ENCODE results near the gene ZFP69. TPM values are rescaled to one million over a fixed set of nuclear protein-coding genes. Genes with fewer than 3 reads are reported as not detected.

The ZFP69 gene
- total RNA-seq, 4 donors from 2014 or later = 2.5 to 5.8 (median 4.4) TPM

GRCh38 chr1:40469327-40469726 lies 7.8 kb upstream of the ZFP69 start:
- Histone ChIP-seq H3K36me3 (no peaks in the 10 kb centered on the region), H3K9me3 (peaks cover 0 to 79% (median 72%) of the 10 kb centered on the region in 4 donors), H3K4me3 (no peak overlapping the region), H3K27me3 (no peaks in the 10 kb centered on the region), H3K4me1 (no peaks in the 10 kb centered on the region), H3K27ac (replicated peaks in 1 of 4) (no peak overlapping the region)
- no peak for DNase-seq (ENCODE audit: extremely low spot score)
- TF ChIP-seq POLR2AphosphoS5 (IDR thresholded peaks at IDR 0.05) = no peak
- TF ChIP-seq POLR2A (IDR thresholded peaks at IDR 0.05; ENCODE audit: low read depth) = no peak
- no peak for TF ChIP-seq EP300 (IDR thresholded peaks at IDR 0.05)
- TF ChIP-seq, protein P1, sequence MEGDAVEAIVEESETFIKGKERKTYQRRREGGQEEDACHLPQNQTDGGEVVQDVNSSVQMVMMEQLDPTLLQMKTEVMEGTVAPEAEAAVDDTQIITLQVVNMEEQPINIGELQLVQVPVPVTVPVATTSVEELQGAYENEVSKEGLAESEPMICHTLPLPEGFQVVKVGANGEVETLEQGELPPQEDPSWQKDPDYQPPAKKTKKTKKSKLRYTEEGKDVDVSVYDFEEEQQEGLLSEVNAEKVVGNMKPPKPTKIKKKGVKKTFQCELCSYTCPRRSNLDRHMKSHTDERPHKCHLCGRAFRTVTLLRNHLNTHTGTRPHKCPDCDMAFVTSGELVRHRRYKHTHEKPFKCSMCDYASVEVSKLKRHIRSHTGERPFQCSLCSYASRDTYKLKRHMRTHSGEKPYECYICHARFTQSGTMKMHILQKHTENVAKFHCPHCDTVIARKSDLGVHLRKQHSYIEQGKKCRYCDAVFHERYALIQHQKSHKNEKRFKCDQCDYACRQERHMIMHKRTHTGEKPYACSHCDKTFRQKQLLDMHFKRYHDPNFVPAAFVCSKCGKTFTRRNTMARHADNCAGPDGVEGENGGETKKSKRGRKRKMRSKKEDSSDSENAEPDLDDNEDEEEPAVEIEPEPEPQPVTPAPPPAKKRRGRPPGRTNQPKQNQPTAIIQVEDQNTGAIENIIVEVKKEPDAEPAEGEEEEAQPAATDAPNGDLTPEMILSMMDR (IDR thresholded peaks at IDR 0.05) = no peak
- WGBS = 96% methylated on average over 2 of the region's 2 CpGs
- intact Hi-C loops (cut with DNase I) = no loop called here

- DNase-seq (ENCODE audit: extremely low spot score) = no peak
- TF ChIP-seq EP300 (IDR thresholded peaks at IDR 0.05) = no peak
- TF ChIP-seq POLR2AphosphoS5 (IDR thresholded peaks at IDR 0.05) = no peak
- no peak for TF ChIP-seq POLR2A (IDR thresholded peaks at IDR 0.05; ENCODE audit: low read depth)
- TF ChIP-seq, protein P1 (IDR thresholded peaks at IDR 0.05) = no peak
- Histone ChIP-seq H3K36me3 (peaks cover 0 to 6% (median 3%) of the 10 kb centered on the region in 4 donors), H3K4me1 (peaks cover 4 to 16% (median 12%) of the 10 kb centered on the region in 4 donors), H3K27ac (replicated peaks in 1 of 4) (no peak overlapping the region), H3K4me3 (no peak overlapping the region), H3K27me3 (no peaks in the 10 kb centered on the region), H3K9me3 (peaks cover 0 to 36% (median 31%) of the 10 kb centered on the region in 4 donors)
- WGBS = 94% methylated on average over 2 of the region's 2 CpGs
- intact Hi-C loops (cut with DNase I) = no loop called here
These were observed 1.8 kb upstream of the ZFP69 start for GRCh38 chr1:40475268-40475667.

DNA sequence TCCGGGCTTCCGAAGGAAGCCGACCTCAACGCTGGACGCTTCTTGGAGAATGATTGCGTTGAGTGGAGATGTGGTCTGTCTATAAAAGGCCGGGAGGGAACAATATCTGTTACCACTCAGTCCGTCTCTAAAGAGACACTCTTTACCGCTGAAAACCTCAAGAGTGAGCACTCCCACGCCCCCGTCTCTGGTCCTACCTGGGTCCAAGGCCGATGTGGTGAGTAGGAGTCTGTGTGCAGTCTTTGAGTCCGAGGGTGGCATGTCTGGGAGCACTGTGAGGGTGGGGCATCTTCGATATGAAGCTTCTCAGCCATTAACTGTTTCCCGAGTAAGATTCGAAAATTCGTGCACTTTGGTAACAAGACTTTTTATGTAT lies 576 bp downstream of the ZFP69 start:
- H3K27me3 ChIP-seq = no peaks in the 10 kb centered on the region
- DNase-seq (ENCODE audit: extremely low spot score) = no peak
- intact Hi-C loops (cut with DNase I) = no loop called here
- H3K4me3 ChIP-seq = peak overlapping the region; percentile 87 to 98 (median 90)
- peaks cover 0 to 32% (median 23%) of the 10 kb centered on the region in 4 donors for H3K9me3 ChIP-seq
- TF ChIP-seq, protein P1 (IDR thresholded peaks at IDR 0.05) = no peak
- TF ChIP-seq POLR2A (IDR thresholded peaks at IDR 0.05; ENCODE audit: low read depth) = no peak
- no peak for TF ChIP-seq EP300 (IDR thresholded peaks at IDR 0.05)
- TF ChIP-seq POLR2AphosphoS5 (IDR thresholded peaks at IDR 0.05) = no peak
- peaks cover 0 to 21% (median 16%) of the 10 kb centered on the region in 4 donors for H3K36me3 ChIP-seq
- H3K27ac ChIP-seq (replicated peaks in 1 of 4) = peak overlapping the region; percentile 65 to 80 (median 76)
- peaks cover 4 to 16% (median 12%) of the 10 kb centered on the region in 4 donors for H3K4me1 ChIP-seq
- 6% methylated on average over 14 of the region's 17 CpGs for WGBS

GRCh38 chr1:40478276-40478675 lies 1.2 kb downstream of the ZFP69 start:
- 28% methylated on average over 2 of the region's 2 CpGs for WGBS
- peak overlapping the region; percentile 87 to 98 (median 90) for H3K4me3 ChIP-seq
- peaks cover 0 to 26% (median 19%) of the 10 kb centered on the region in 4 donors for H3K9me3 ChIP-seq
- H3K27ac ChIP-seq (replicated peaks in 1 of 4) = peak overlapping the region; percentile 65 to 80 (median 76)
- no peak for DNase-seq (ENCODE audit: extremely low spot score)
- no peaks in the 10 kb centered on the region for H3K27me3 ChIP-seq
- peaks cover 4 to 16% (median 12%) of the 10 kb centered on the region in 4 donors for H3K4me1 ChIP-seq
- intact Hi-C loops (cut with DNase I) = no loop called here
- H3K36me3 ChIP-seq = peaks cover 0 to 26% (median 20%) of the 10 kb centered on the region in 4 donors
- TF ChIP-seq, protein P1 (IDR thresholded peaks at IDR 0.05) = no peak
- no peak for TF ChIP-seq POLR2A (IDR thresholded peaks at IDR 0.05; ENCODE audit: low read depth)
- no peak for TF ChIP-seq POLR2AphosphoS5 (IDR thresholded peaks at IDR 0.05)
- no peak for TF ChIP-seq EP300 (IDR thresholded peaks at IDR 0.05)

- TF ChIP-seq POLR2A (IDR thresholded peaks at IDR 0.05; ENCODE audit: low read depth) (no peak), POLR2AphosphoS5 (IDR thresholded peaks at IDR 0.05) (no peak), EP300 (IDR thresholded peaks at IDR 0.05) (no peak)
- TF ChIP-seq, protein P1 (IDR thresholded peaks at IDR 0.05) = no peak
- no peak for DNase-seq (ENCODE audit: extremely low spot score)
- Histone ChIP-seq H3K4me3 (no peak overlapping the region), H3K36me3 (peaks cover 0 to 34% (median 26%) of the 10 kb centered on the region in 4 donors), H3K4me1 (peaks cover 4 to 16% (median 12%) of the 10 kb centered on the region in 4 donors), H3K27me3 (no peaks in the 10 kb centered on the region), H3K27ac (replicated peaks in 1 of 4) (no peak overlapping the region), H3K9me3 (peaks cover 0 to 18% (median 15%) of the 10 kb centered on the region in 4 donors)
- intact Hi-C loops (cut with DNase I) = no loop called here
- WGBS = 78% methylated on average over 4 of the region's 4 CpGs
These were observed 2.1 kb downstream of the ZFP69 start for GRCh38 chr1:40479156-40479555.

Measured in esophagus muscularis mucosa (tissue), 4 donors.